ENCODE results near the gene CLCN3. TPM values are rescaled to one million over a fixed set of nuclear protein-coding genes. Genes with fewer than 3 reads are reported as not detected.
"Not testable (repeated sequence)": the region's sequence is repeated elsewhere in the genome, so short reads cannot be mapped to it uniquely, and the experiment has no call there.

Gene CLCN3
- total and polyA plus RNA-seq, 4 donors, result 9.5 to 58.6 (median 22.5) TPM

- TF ChIP-seq GABPA (IDR thresholded peaks at IDR 0.05 in 1 of 2, conservative IDR thresholded peaks at IDR 0.05 in 1 of 2) (no peak), FOXA1 (IDR thresholded peaks at IDR 0.05) (no peak), YY1 (IDR thresholded peaks at IDR 0.05) (no peak)
These were observed 56.9 kb downstream of the CLCN3 start (continued) for GRCh38 chr4:169677150-169677748.

GRCh38 chr4:169678486-169678885 is 58.1 kb downstream of the CLCN3 start:
- H3K27me3 ChIP-seq (ENCODE audit: control insufficient read depth in 4 of 4, insufficient read depth in 4 of 4, low read length in 3 of 4); H3K4me3 ChIP-seq (ENCODE audit: low read depth in 1 of 3, low read length in 3 of 3); H3K9me3 ChIP-seq (ENCODE audit: control insufficient read depth in 4 of 4, low read length in 3 of 4); H3K4me1 ChIP-seq (ENCODE audit: control insufficient read depth in 4 of 4, insufficient read depth in 4 of 4, low read length in 3 of 4); H3K27ac ChIP-seq (ENCODE audit: low read depth in 1 of 2, low read length in 2 of 2); DNase-seq (ENCODE audit: low spot score); H3K36me3 ChIP-seq (ENCODE audit: control insufficient read depth in 4 of 4, insufficient read depth in 3 of 4, low read depth in 1 of 4, low read length in 3 of 4); H3K9ac ChIP-seq (ENCODE audit: low read depth in 1 of 2, low read length in 2 of 2): not testable (repeated sequence)
- 98% methylated on average over 1 of the region's 2 CpGs for WGBS

GRCh38 chr4:169678951-169679591 is 58.7 kb downstream of the CLCN3 start:
- not testable (repeated sequence) for DNase-seq (ENCODE audit: low spot score); H3K36me3 ChIP-seq (ENCODE audit: control insufficient read depth in 4 of 4, insufficient read depth in 3 of 4, low read depth in 1 of 4, low read length in 3 of 4); H3K27ac ChIP-seq (ENCODE audit: low read depth in 1 of 2, low read length in 2 of 2); H3K9ac ChIP-seq (ENCODE audit: low read depth in 1 of 2, low read length in 2 of 2); H3K4me1 ChIP-seq (ENCODE audit: control insufficient read depth in 4 of 4, insufficient read depth in 4 of 4, low read length in 3 of 4); H3K27me3 ChIP-seq (ENCODE audit: control insufficient read depth in 4 of 4, insufficient read depth in 4 of 4, low read length in 3 of 4); H3K9me3 ChIP-seq (ENCODE audit: control insufficient read depth in 4 of 4, low read length in 3 of 4); H3K4me3 ChIP-seq (ENCODE audit: low read depth in 1 of 3, low read length in 3 of 3)
- WGBS, result 98% methylated on average over 47 of the region's 47 CpGs

- Histone ChIP-seq H3K27me3 (ENCODE audit: control insufficient read depth in 4 of 4, insufficient read depth in 4 of 4, low read length in 3 of 4) (no peaks in the 10 kb centered on the region), H3K9me3 (ENCODE audit: control insufficient read depth in 4 of 4, low read length in 3 of 4) (no peaks in the 10 kb centered on the region), H3K4me1 (ENCODE audit: control insufficient read depth in 4 of 4, insufficient read depth in 4 of 4, low read length in 3 of 4) (no peaks in the 10 kb centered on the region), H3K36me3 (ENCODE audit: control insufficient read depth in 4 of 4, insufficient read depth in 3 of 4, low read depth in 1 of 4, low read length in 3 of 4) (peaks cover 0 to 2% (median under 1%) of the 10 kb centered on the region in 4 donors), H3K9ac (ENCODE audit: low read depth in 1 of 2, low read length in 2 of 2) (no peak overlapping the region), H3K4me3 (ENCODE audit: low read depth in 1 of 3, low read length in 3 of 3) (no peak overlapping the region), H3K27ac (ENCODE audit: low read depth in 1 of 2, low read length in 2 of 2) (no peak overlapping the region)
- no peak for DNase-seq (ENCODE audit: low spot score)
- TF ChIP-seq RXRA (IDR thresholded peaks at IDR 0.05) (no peak), RAD21 (IDR thresholded peaks at IDR 0.05) (no peak), REST (IDR thresholded peaks at IDR 0.05) (no peak), EGR1 (IDR thresholded peaks at IDR 0.05; ENCODE audit: low read depth in 2 of 2) (no peak)
- WGBS, result 93% methylated on average over 4 of the region's 4 CpGs
These were observed 62.1 kb downstream of the CLCN3 start for GRCh38 chr4:169682372-169683047.
